GM18519 (cell line): Measurements from ENCODE around the gene PATE3.

Experiments
- ATAC-seq: cut with Tn5 transposase; IDR thresholded peaks from one replicate; pipeline ENCODE4 v1.9.1; 2021; ENCODE audit warnings: mild to moderate bottlenecking, moderate library complexity; ENCODE audit not compliant: unreplicated experiment, low FRiP score

Gene PATE3

GRCh38 chr11:125835748-125836147 lies 47.8 kb downstream of the PATE3 start:
- ATAC-seq = no peak
